GM12874 (cell line): ENCODE results near the gene PPIC.

Experiments
- CTCF ChIP-seq: IDR thresholded peaks from 2 replicates; pipeline ENCODE4 v1.5.1; 2011; ENCODE audit warnings: low read depth, mild to moderate bottlenecking, control low read depth, low read length, moderate library complexity; ENCODE audit not compliant: insufficient read depth

The PPIC gene

GRCh38 chr5:123039673-123040072, 3.1 kb upstream of the PPIC start:
- no peak for TF ChIP-seq CTCF

- TF ChIP-seq CTCF: no peak
These were observed 536 bp upstream of the PPIC start for GRCh38 chr5:123037104-123037418.

- TF ChIP-seq CTCF: no peak
These were observed 571 bp downstream of the PPIC start for GRCh38 chr5:123035918-123036390.

GRCh38 chr5:123035360-123035917, 1.1 kb downstream of the PPIC start:
- TF ChIP-seq CTCF: no peak

- no peak for TF ChIP-seq CTCF
These were observed 3.3 kb downstream of the PPIC start for GRCh38 chr5:123033157-123033671.

GRCh38 chr5:123028222-123028621, 8.3 kb downstream of the PPIC start:
- TF ChIP-seq CTCF: no peak

GRCh38 chr5:123014689-123015088, 21.8 kb downstream of the PPIC start:
- no peak for TF ChIP-seq CTCF
